ENCODE measurements around the gene COX6A2.
"Not testable (repeated sequence)": the region's sequence is repeated elsewhere in the genome, so short reads cannot be mapped to it uniquely, and the experiment has no call there.

- TF ChIP-seq CBFB (CRISPR knock-in tag; IDR thresholded peaks at IDR 0.05; ENCODE audit: low read depth); FOXP1 (CRISPR knock-in tag; IDR thresholded peaks at IDR 0.05; ENCODE audit: borderline replicate concordance); ZNF138 (CRISPR knock-in tag; conservative IDR thresholded peaks at IDR 0.05); SMAD4 (CRISPR knock-in tag; IDR thresholded peaks at IDR 0.05); CTCF (IDR thresholded peaks at IDR 0.05): not testable (repeated sequence)
Observed at GRCh38 chr16:31439023-31439422, 10.9 kb upstream of the COX6A2 start.
